Measurements from ENCODE around the gene TDRD7. TPM values are rescaled to one million over a fixed set of nuclear protein-coding genes. Genes with fewer than 3 reads are reported as not detected.
A peak's percentile ranks its signal among the peaks of the same experiment; 100 is the strongest.

The TDRD7 gene
- total and polyA plus RNA-seq, 9 of the 15 experiments (the other 6 are each of a cell fraction or from before 2014, with no cell fraction given) = 2.2 to 7.7 (median 5.2) TPM

- CTCF ChIA-PET (ENCODE audit: low intra/inter-chr PET ratio) = no interaction called here
- H3K36me3 ChIP-seq (ENCODE audit: control insufficient read depth, insufficient read depth, low read length) = peaks cover 29% of the 10 kb centered on the region; the same call in 2 of the 3 replicates
- no peak overlapping the region for H2AFZ ChIP-seq (ENCODE audit: low read depth, low read length)
- in situ Hi-C loops (cut with MboI) (no loop called here), intact Hi-C loops (cut with micrococcal nuclease) (no loop called here)
- H3K9me1 ChIP-seq (ENCODE audit: control insufficient read depth, insufficient read depth, low read length) = peaks cover 10% of the 10 kb centered on the region
- 91% methylated on average over 7 of the region's 8 CpGs for WGBS (ENCODE audit: insufficient coverage, low coverage, missing lambda C conversion rate)
- H3K4me3 ChIP-seq = no peak overlapping the region
- DNase-seq (ENCODE audit: extremely low read depth in 1 of 4, low spot score in 3 of 4) (no peak), FAIRE-seq (no peak), ATAC-seq (no peak)
- TF ChIP-seq CBX3 (IDR thresholded peaks at IDR 0.05; ENCODE audit: borderline replicate concordance in 1 of 2, low read length in 2 of 2) (no peak), ZFP36 (IDR thresholded peaks at IDR 0.05; ENCODE audit: low read depth, low read length, partially characterized antibody) (no peak), MBD2 (IDR thresholded peaks at IDR 0.05; ENCODE audit: borderline replicate concordance, low read depth) (no peak), CREM (IDR thresholded peaks at IDR 0.05; ENCODE audit: low read depth) (no peak), DMBX1 (CRISPR knock-in tag; IDR thresholded peaks at IDR 0.05; ENCODE audit: borderline replicate concordance) (no peak)
- TF ChIP-seq, protein P1, sequence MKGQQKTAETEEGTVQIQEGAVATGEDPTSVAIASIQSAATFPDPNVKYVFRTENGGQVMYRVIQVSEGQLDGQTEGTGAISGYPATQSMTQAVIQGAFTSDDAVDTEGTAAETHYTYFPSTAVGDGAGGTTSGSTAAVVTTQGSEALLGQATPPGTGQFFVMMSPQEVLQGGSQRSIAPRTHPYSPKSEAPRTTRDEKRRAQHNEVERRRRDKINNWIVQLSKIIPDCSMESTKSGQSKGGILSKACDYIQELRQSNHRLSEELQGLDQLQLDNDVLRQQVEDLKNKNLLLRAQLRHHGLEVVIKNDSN (CRISPR knock-in tag; IDR thresholded peaks at IDR 0.05) = no peak
- peak overlapping the region in 1 of 2 experiments; percentile 43; a peak in 1 of 4 replicates for H3K9ac ChIP-seq (ENCODE audit: insufficient read depth in 1 of 2, low read depth in 2 of 2, low read length in 2 of 2)
- no peaks in the 10 kb centered on the region for H3K9me3 ChIP-seq (replicated peaks; ENCODE audit: control insufficient read depth, insufficient read depth, low read depth, low read length)
- no peak overlapping the region for H3K4me2 ChIP-seq (ENCODE audit: insufficient read depth, low read length)
- peaks cover 47% of the 10 kb centered on the region for H4K20me1 ChIP-seq (replicated peaks; ENCODE audit: control insufficient read depth, insufficient read depth, low read length)
- no peak overlapping the region for H3K27ac ChIP-seq (ENCODE audit: extremely low read depth, low read depth, low read length)
- H3K79me2 ChIP-seq (ENCODE audit: control insufficient read depth, insufficient read depth, low read length) = peaks cover 87% of the 10 kb centered on the region
- POLR2A ChIA-PET = interaction anchor here (0.8 to 4.1 kb wide), 3 partner anchors 9 to 12 kb away, joined by 4 to 15 read pairs (median 7); partner anchors contain the start of gene TMOD1
- BruUV-seq (replicated peaks) = no TSS peak
- H3K27me3 ChIP-seq (ENCODE audit: control insufficient read depth in 2 of 2, insufficient read depth in 2 of 2, low read length in 2 of 2) = no peaks in the 10 kb centered on the region
- peaks cover 14 to 31% of the 10 kb centered on the region in 2 experiments for H3K4me1 ChIP-seq (replicated peaks in 1 of 2; ENCODE audit: control insufficient read depth in 2 of 2, insufficient read depth in 2 of 2, low read length in 2 of 2)
Measured at GRCh38 chr9:97512966-97513560, 101.2 kb downstream of the TDRD7 start.

All from K562 (cell line).